ENCODE results near the gene CPOX.

DNA sequence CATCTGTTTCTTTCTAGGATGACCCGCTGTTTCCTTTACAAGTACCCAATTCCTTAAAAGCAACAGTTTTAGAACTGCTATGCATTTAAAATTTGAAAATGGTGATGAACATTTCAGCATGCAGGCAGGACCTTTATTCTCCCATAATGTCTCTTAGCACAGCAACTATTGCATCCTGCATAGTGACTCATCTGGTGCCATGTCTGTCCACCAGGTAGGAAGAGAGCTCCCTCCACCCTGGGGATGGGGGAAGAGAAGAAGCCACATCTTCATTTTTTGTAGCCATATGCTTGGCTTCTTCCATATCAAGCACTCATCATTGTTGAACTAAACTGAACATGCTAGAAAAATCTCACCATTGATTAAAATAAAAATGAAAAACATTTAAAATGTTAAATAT, 51.7 kb downstream of the CPOX start:
- TF ChIP-seq, protein P1, sequence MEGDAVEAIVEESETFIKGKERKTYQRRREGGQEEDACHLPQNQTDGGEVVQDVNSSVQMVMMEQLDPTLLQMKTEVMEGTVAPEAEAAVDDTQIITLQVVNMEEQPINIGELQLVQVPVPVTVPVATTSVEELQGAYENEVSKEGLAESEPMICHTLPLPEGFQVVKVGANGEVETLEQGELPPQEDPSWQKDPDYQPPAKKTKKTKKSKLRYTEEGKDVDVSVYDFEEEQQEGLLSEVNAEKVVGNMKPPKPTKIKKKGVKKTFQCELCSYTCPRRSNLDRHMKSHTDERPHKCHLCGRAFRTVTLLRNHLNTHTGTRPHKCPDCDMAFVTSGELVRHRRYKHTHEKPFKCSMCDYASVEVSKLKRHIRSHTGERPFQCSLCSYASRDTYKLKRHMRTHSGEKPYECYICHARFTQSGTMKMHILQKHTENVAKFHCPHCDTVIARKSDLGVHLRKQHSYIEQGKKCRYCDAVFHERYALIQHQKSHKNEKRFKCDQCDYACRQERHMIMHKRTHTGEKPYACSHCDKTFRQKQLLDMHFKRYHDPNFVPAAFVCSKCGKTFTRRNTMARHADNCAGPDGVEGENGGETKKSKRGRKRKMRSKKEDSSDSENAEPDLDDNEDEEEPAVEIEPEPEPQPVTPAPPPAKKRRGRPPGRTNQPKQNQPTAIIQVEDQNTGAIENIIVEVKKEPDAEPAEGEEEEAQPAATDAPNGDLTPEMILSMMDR (IDR thresholded peaks at IDR 0.05 in 2 of 3, conservative IDR thresholded peaks at IDR 0.05 in 1 of 3; ENCODE audit: control insufficient read depth in 2 of 3, extremely low read depth in 1 of 3, insufficient read depth in 1 of 3, low read depth in 3 of 3, low read length in 3 of 3) = no peak
- TF ChIP-seq, protein P2, sequence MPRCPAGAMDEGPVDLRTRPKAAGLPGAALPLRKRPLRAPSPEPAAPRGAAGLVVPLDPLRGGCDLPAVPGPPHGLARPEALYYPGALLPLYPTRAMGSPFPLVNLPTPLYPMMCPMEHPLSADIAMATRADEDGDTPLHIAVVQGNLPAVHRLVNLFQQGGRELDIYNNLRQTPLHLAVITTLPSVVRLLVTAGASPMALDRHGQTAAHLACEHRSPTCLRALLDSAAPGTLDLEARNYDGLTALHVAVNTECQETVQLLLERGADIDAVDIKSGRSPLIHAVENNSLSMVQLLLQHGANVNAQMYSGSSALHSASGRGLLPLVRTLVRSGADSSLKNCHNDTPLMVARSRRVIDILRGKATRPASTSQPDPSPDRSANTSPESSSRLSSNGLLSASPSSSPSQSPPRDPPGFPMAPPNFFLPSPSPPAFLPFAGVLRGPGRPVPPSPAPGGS (IDR thresholded peaks at IDR 0.05; ENCODE audit: borderline replicate concordance, insufficient read depth, low read depth, low read length, poor library complexity, severe bottlenecking) = no peak
- TF ChIP-seq POLR2AphosphoS2 (IDR thresholded peaks at IDR 0.05; ENCODE audit: low read depth, low read length) = no peak
- TF ChIP-seq TCF3 (IDR thresholded peaks at IDR 0.05; ENCODE audit: borderline replicate concordance, insufficient read depth, low read depth, low read length) = no peak
- no peak for TF ChIP-seq MYC (IDR thresholded peaks at IDR 0.05; ENCODE audit: insufficient read depth, insufficient read length, insufficient replicate concordance, low read length, severe bottlenecking)
- TF ChIP-seq TAF1 (IDR thresholded peaks at IDR 0.05; ENCODE audit: borderline replicate concordance, low read depth, low read length) = no peak

All from GM12878 (cell line).